Neuron (in vitro differentiated cells): Measurements from ENCODE around the gene PHLDB1.
"Not testable (repeated sequence)": the region's sequence is repeated elsewhere in the genome, so short reads cannot be mapped to it uniquely, and the experiment has no call there.

Source experiments
- H2AFZ ChIP-seq: one replicate; pipeline ENCODE4 v1.6.1; 2013; ENCODE audit warnings: low read depth, mild to moderate bottlenecking, inconsistent platforms, low read length, moderate library complexity
- H3K27me3 ChIP-seq: one replicate; pipeline ENCODE4 v1.6.1; 2013; ENCODE audit warnings: low read length; ENCODE audit not compliant: insufficient read depth
- H3K36me3 ChIP-seq: one replicate; pipeline ENCODE4 v1.6.1; 2013; ENCODE audit warnings: low read length; ENCODE audit not compliant: insufficient read depth
- H3K4me1 ChIP-seq: one replicate; pipeline ENCODE4 v1.6.1; 2013; ENCODE audit warnings: low read length; ENCODE audit not compliant: insufficient read depth
- H3K4me3 ChIP-seq: 2 replicates; pipeline ENCODE4 v1.5.1; 2013; ENCODE audit warnings: mild to moderate bottlenecking, low read length, moderate library complexity
- H3K9me3 ChIP-seq: one replicate; pipeline ENCODE4 v1.6.1; 2013; ENCODE audit warnings: low read length

The PHLDB1 gene

GRCh38 chr11:118666371-118666770, 59.0 kb downstream of the PHLDB1 start:
- H3K27me3 ChIP-seq = no peaks in the 10 kb centered on the region
- H2AFZ ChIP-seq = no peak overlapping the region
- peaks cover 3% of the 10 kb centered on the region for H3K4me1 ChIP-seq
- no peak overlapping the region for H3K4me3 ChIP-seq
- peaks cover 2% of the 10 kb centered on the region for H3K9me3 ChIP-seq
- no peaks in the 10 kb centered on the region for H3K36me3 ChIP-seq

GRCh38 chr11:118670063-118670462, 62.6 kb downstream of the PHLDB1 start:
- Histone ChIP-seq H3K9me3 (peaks cover 2% of the 10 kb centered on the region), H2AFZ (no peak overlapping the region), H3K27me3 (no peaks in the 10 kb centered on the region), H3K36me3 (no peaks in the 10 kb centered on the region), H3K4me3 (no peak overlapping the region), H3K4me1 (peaks cover 3% of the 10 kb centered on the region)

- H3K27me3 ChIP-seq = no peaks in the 10 kb centered on the region
- no peaks in the 10 kb centered on the region for H3K36me3 ChIP-seq
- no peak overlapping the region for H2AFZ ChIP-seq
- peaks cover 2% of the 10 kb centered on the region for H3K4me1 ChIP-seq
- H3K4me3 ChIP-seq = no peak overlapping the region
- H3K9me3 ChIP-seq = peaks cover 4% of the 10 kb centered on the region
Observed at GRCh38 chr11:118671254-118671653, 63.8 kb downstream of the PHLDB1 start.

- no peaks in the 10 kb centered on the region for H3K36me3 ChIP-seq
- H2AFZ ChIP-seq = no peak overlapping the region
- H3K9me3 ChIP-seq = peaks cover 4% of the 10 kb centered on the region
- H3K4me3 ChIP-seq = no peak overlapping the region
- H3K27me3 ChIP-seq = no peaks in the 10 kb centered on the region
- H3K4me1 ChIP-seq = no peaks in the 10 kb centered on the region
Observed at GRCh38 chr11:118672846-118673245, 65.4 kb downstream of the PHLDB1 start.

GRCh38 chr11:118673361-118674081, 66.1 kb downstream of the PHLDB1 start:
- Histone ChIP-seq H3K4me1 (no peaks in the 10 kb centered on the region), H2AFZ (no peak overlapping the region), H3K36me3 (no peaks in the 10 kb centered on the region), H3K4me3 (no peak overlapping the region), H3K27me3 (no peaks in the 10 kb centered on the region), H3K9me3 (peaks cover 4% of the 10 kb centered on the region)

- Histone ChIP-seq H3K4me3 (no peak overlapping the region), H3K27me3 (no peaks in the 10 kb centered on the region), H2AFZ (no peak overlapping the region), H3K9me3 (peaks cover 4% of the 10 kb centered on the region), H3K36me3 (no peaks in the 10 kb centered on the region), H3K4me1 (no peaks in the 10 kb centered on the region)
Observed at GRCh38 chr11:118674082-118674435, 66.6 kb downstream of the PHLDB1 start.

- H3K9me3 ChIP-seq = peaks cover 2% of the 10 kb centered on the region
- H3K27me3 ChIP-seq = no peaks in the 10 kb centered on the region
- H3K4me3 ChIP-seq = no peak overlapping the region
- H3K36me3 ChIP-seq = no peaks in the 10 kb centered on the region
- H3K4me1 ChIP-seq = no peaks in the 10 kb centered on the region
- no peak overlapping the region for H2AFZ ChIP-seq
Observed at GRCh38 chr11:118677977-118678376, 70.6 kb downstream of the PHLDB1 start.

- H3K4me3 ChIP-seq, H3K9me3 ChIP-seq, H3K4me1 ChIP-seq, H3K36me3 ChIP-seq, H3K27me3 ChIP-seq, H2AFZ ChIP-seq: not testable (repeated sequence)
Observed at GRCh38 chr11:118678908-118679307, 71.5 kb downstream of the PHLDB1 start.

- H3K36me3 ChIP-seq = no peaks in the 10 kb centered on the region
- H3K4me3 ChIP-seq = no peak within 1 kb of the TSS
- no peaks in the 10 kb centered on the region for H3K4me1 ChIP-seq
- H3K27me3 ChIP-seq = no peaks in the 10 kb centered on the region
- no peak within 1 kb of the TSS for H2AFZ ChIP-seq
- peaks cover 2% of the 10 kb centered on the region for H3K9me3 ChIP-seq
Observed at GRCh38 chr11:118679483-118679882, 72.1 kb downstream of the PHLDB1 start, which contains the start of gene TREH. TSS of gene TREH (minus strand) at chr11:118679650. CDS start at chr11:118679627, 23 bp downstream.

GRCh38 chr11:118682372-118682771, 75.0 kb downstream of the PHLDB1 start:
- no peaks in the 10 kb centered on the region for H3K36me3 ChIP-seq
- H3K9me3 ChIP-seq = no peaks in the 10 kb centered on the region
- H3K27me3 ChIP-seq = no peaks in the 10 kb centered on the region
- no peaks in the 10 kb centered on the region for H3K4me1 ChIP-seq
- H3K4me3 ChIP-seq = no peak overlapping the region
- H2AFZ ChIP-seq = no peak overlapping the region

- not testable (repeated sequence) for H3K4me3 ChIP-seq, H3K9me3 ChIP-seq, H3K36me3 ChIP-seq, H3K27me3 ChIP-seq, H2AFZ ChIP-seq, H3K4me1 ChIP-seq
Observed at GRCh38 chr11:118682939-118683338, 75.5 kb downstream of the PHLDB1 start.

- Histone ChIP-seq H3K9me3 (no peaks in the 10 kb centered on the region), H3K36me3 (no peaks in the 10 kb centered on the region), H3K4me3 (no peak overlapping the region), H2AFZ (no peak overlapping the region), H3K27me3 (no peaks in the 10 kb centered on the region), H3K4me1 (no peaks in the 10 kb centered on the region)
Observed at GRCh38 chr11:118684187-118684586, 76.8 kb downstream of the PHLDB1 start.

- no peaks in the 10 kb centered on the region for H3K27me3 ChIP-seq
- no peaks in the 10 kb centered on the region for H3K4me1 ChIP-seq
- H3K36me3 ChIP-seq = no peaks in the 10 kb centered on the region
- no peak overlapping the region for H2AFZ ChIP-seq
- H3K9me3 ChIP-seq = no peaks in the 10 kb centered on the region
- H3K4me3 ChIP-seq = no peak overlapping the region
Observed at GRCh38 chr11:118687906-118688305, 80.5 kb downstream of the PHLDB1 start.

GRCh38 chr11:118688339-118688738, 80.9 kb downstream of the PHLDB1 start:
- H3K4me1 ChIP-seq, H3K9me3 ChIP-seq, H3K36me3 ChIP-seq, H3K27me3 ChIP-seq, H2AFZ ChIP-seq, H3K4me3 ChIP-seq: not testable (repeated sequence)
